Prostate gland (tissue), 2 donors: Measurements from ENCODE around the gene TUBB6. TPM values are rescaled to one million over a fixed set of nuclear protein-coding genes. Genes with fewer than 3 reads are reported as not detected.

Source experiments
- DNase-seq: peaks from one replicate; pipeline ENCODE4 v3.0.0-alpha.2; 2019; ENCODE audit warnings: low spot score
- H3K27ac ChIP-seq, 2 donors: fragments of 200-600 bp; sonication (generic); 2 replicates each; pipeline ENCODE4 v1.5.1; 2017 to 2019
- H3K27me3 ChIP-seq: fragments of 200-600 bp; sonication (generic); replicated peaks from 2 replicates; pipeline ENCODE4 v1.5.1; 2019; ENCODE audit not compliant: insufficient read depth
- H3K36me3 ChIP-seq, 2 donors: fragments of 200-600 bp; sonication (generic); 1 replicate in 1 of 2; 2 replicates in 1 of 2; pipeline versions ENCODE4 v1.5.1 to v1.8.1; 2017 to 2019
- H3K4me1 ChIP-seq: fragments of 200-600 bp; sonication (generic); replicated peaks from 2 replicates; pipeline ENCODE4 v1.5.1; 2019
- H3K4me3 ChIP-seq, 2 donors: fragments of 200-600 bp; sonication (generic); 2 replicates each; pipeline ENCODE4 v1.5.1; 2017 to 2019
- H3K9me3 ChIP-seq: fragments of 200-600 bp; sonication (generic); 2 replicates; pipeline ENCODE4 v1.5.1; 2017
- CTCF ChIP-seq, 4 experiments: fragments of 200-600 bp in 2 of 4; fragments of 450-650 bp in 2 of 4; sonication (generic) in 2 of 4; IDR thresholded peaks; 1 replicate in 3 of 4; 2 replicates in 1 of 4; pipeline ENCODE4 v1.5.1; 2016 to 2019; ENCODE audit warnings: antibody characterized with exemption in 4 of 4, mild to moderate bottlenecking in 2 of 4, moderate library complexity in 2 of 4
- POLR2A ChIP-seq: fragments of 450-650 bp; IDR thresholded peaks from one replicate; pipeline ENCODE4 v1.6.1; 2016; ENCODE audit warnings: antibody characterized with exemption, mild to moderate bottlenecking
- POLR2AphosphoS5 ChIP-seq: sonication (generic); formaldehyde crosslinking; IDR thresholded peaks from one replicate; pipeline ENCODE4 v1.6.1; 2017; ENCODE audit warnings: antibody characterized with exemption
- WGBS: methylation state at CpG from one replicate; pipeline ENCODE4 v1.1.5; 2018; 5-methylcytosine and 5-hydroxymethylcytosine counted together
- intact Hi-C: fragments of 100-400 bp; cut with DNase I; formaldehyde crosslinking; loops from one replicate; pipeline ENCODE4 v1.14.2; 2022
- total RNA-seq, 2 donors: library from RNA; depleted of rRNA; stranded (reverse); fragments of >200 nt; gene quantifications; one replicate each; pipeline ENCODE4 v1.1.0, GENCODE V29; 2016

TUBB6 gene
- total RNA-seq, 2 donors from 2014 or later, result 51.9 to 133 TPM

GRCh38 chr18:12278741-12279682, 29.0 kb upstream of the TUBB6 start:
- Histone ChIP-seq H3K9me3 (no peaks in the 10 kb centered on the region), H3K27me3 (no peaks in the 10 kb centered on the region), H3K36me3 (no peaks in the 10 kb centered on the region), H3K4me1 (no peaks in the 10 kb centered on the region), H3K4me3 (peak overlapping the region; percentile 10 to 21), H3K27ac (peak overlapping the region; percentile 88 to 93)
- TF ChIP-seq CTCF (IDR thresholded peaks at IDR 0.05) (peak in 1 of 4 experiments; percentile 31), POLR2AphosphoS5 (peak; percentile 80), POLR2A (peak; percentile 41)
- peak; percentile 31 for DNase-seq
- 30% methylated on average over 30 of the region's 30 CpGs for WGBS
- intact Hi-C loops, result loop anchor here (10.0 kb wide), 2 partner anchors 376 to 606 kb away; partner anchors contain the start of genes PTPN2 and SPIRE1

- Histone ChIP-seq H3K27me3 (no peaks in the 10 kb centered on the region), H3K4me1 (no peaks in the 10 kb centered on the region), H3K27ac (peak overlapping the region; percentile 88 to 93), H3K9me3 (no peaks in the 10 kb centered on the region), H3K36me3 (no peaks in the 10 kb centered on the region), H3K4me3 (no peak overlapping the region)
- intact Hi-C loops, result loop anchor here (10.0 kb wide), 2 partner anchors 375 to 605 kb away; partner anchors contain the start of genes PTPN2 and SPIRE1
- 85% methylated on average over 16 of the region's 16 CpGs for WGBS
- DNase-seq, result no peak
- TF ChIP-seq POLR2AphosphoS5, result no peak
Measured at GRCh38 chr18:12279781-12280531, 28.1 kb upstream of the TUBB6 start.

- TF ChIP-seq POLR2A, result no peak
- TF ChIP-seq POLR2AphosphoS5, result no peak
- no peak for TF ChIP-seq CTCF (IDR thresholded peaks at IDR 0.05)
- H3K36me3 ChIP-seq, result no peaks in the 10 kb centered on the region
- WGBS, result 54% methylated on average over 1 of the region's 1 CpG
- no peak overlapping the region for H3K4me3 ChIP-seq
- intact Hi-C loops, result no loop called here
- H3K4me1 ChIP-seq, result no peaks in the 10 kb centered on the region
- no peak overlapping the region for H3K27ac ChIP-seq
- no peaks in the 10 kb centered on the region for H3K9me3 ChIP-seq
- no peak for DNase-seq
- H3K27me3 ChIP-seq, result no peaks in the 10 kb centered on the region
Measured at GRCh38 chr18:12281861-12282260, 26.2 kb upstream of the TUBB6 start.

GRCh38 chr18:12282442-12283039, 25.5 kb upstream of the TUBB6 start:
- intact Hi-C loops, result no loop called here
- TF ChIP-seq POLR2A, result no peak
- TF ChIP-seq POLR2AphosphoS5, result no peak
- TF ChIP-seq CTCF (IDR thresholded peaks at IDR 0.05), result no peak
- Histone ChIP-seq H3K27me3 (no peaks in the 10 kb centered on the region), H3K4me3 (no peak overlapping the region), H3K4me1 (no peaks in the 10 kb centered on the region), H3K9me3 (no peaks in the 10 kb centered on the region), H3K27ac (no peak overlapping the region), H3K36me3 (no peaks in the 10 kb centered on the region)
- 83% methylated on average over 9 of the region's 9 CpGs for WGBS
- no peak for DNase-seq

DNA sequence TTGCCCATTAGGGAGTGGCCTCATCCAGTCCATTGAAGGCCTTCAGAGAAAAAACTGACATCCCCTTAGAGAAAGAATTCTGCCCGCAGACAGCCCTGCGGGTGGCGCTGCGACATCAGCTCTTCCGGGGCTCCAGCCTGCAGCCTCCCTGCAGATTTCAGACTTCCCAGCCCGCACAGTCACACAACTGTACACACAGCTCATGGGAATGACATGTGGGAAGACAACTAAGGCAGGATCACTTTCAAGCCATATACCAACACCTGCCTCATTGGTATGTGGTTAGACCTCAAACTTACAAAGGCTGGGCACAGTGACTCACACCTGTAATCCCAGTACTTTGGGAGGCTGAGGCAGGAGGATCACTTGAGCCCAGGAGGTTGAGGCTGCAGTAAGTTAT, 24.8 kb upstream of the TUBB6 start:
- WGBS, result 76% methylated on average over 6 of the region's 6 CpGs
- intact Hi-C loops, result no loop called here
- H3K4me3 ChIP-seq, result no peak overlapping the region

More for the DNA sequence above, 24.8 kb upstream of the TUBB6 start:
- Histone ChIP-seq H3K36me3 (no peaks in the 10 kb centered on the region), H3K4me1 (no peaks in the 10 kb centered on the region), H3K27ac (no peak overlapping the region), H3K27me3 (no peaks in the 10 kb centered on the region), H3K9me3 (no peaks in the 10 kb centered on the region)
- no peak for DNase-seq
- TF ChIP-seq POLR2A (no peak), POLR2AphosphoS5 (no peak), CTCF (IDR thresholded peaks at IDR 0.05) (no peak)
